Tongue (tissue), 2 donors: ENCODE measurements around the gene MGAT5B. TPM values are rescaled to one million over a fixed set of nuclear protein-coding genes. Genes with fewer than 3 reads are reported as not detected.

Source experiments
- DNase-seq: peaks from one replicate; pipeline ENCODE4 v3.0.0-alpha.2; 2015
- total RNA-seq: library from RNA; depleted of rRNA; stranded (reverse); fragments of >200 nt; gene quantifications from one replicate; pipeline ENCODE4 v1.2.3, GENCODE V29; 2014

The MGAT5B gene
- total RNA-seq, 1 donor from 2014 or later: not detected

GRCh38 chr17:76905836-76906235 lies 37.6 kb downstream of the MGAT5B start:
- DNase-seq: no peak

- no peak for DNase-seq
Measured at GRCh38 chr17:76906463-76906862, 38.3 kb downstream of the MGAT5B start.

GRCh38 chr17:76907352-76907751 lies 39.1 kb downstream of the MGAT5B start:
- DNase-seq: no peak

- DNase-seq: peak; percentile 84
Measured at GRCh38 chr17:76909971-76910760, 42.0 kb downstream of the MGAT5B start.

GRCh38 chr17:76911299-76912017 lies 43.3 kb downstream of the MGAT5B start:
- no peak for DNase-seq

GRCh38 chr17:76912421-76913164 lies 44.4 kb downstream of the MGAT5B start:
- DNase-seq: no peak

GRCh38 chr17:76914937-76915336 lies 46.7 kb downstream of the MGAT5B start:
- DNase-seq: no peak

- DNase-seq: no peak
Measured at GRCh38 chr17:76915840-76916510, 47.8 kb downstream of the MGAT5B start.

GRCh38 chr17:76917829-76918228 lies 49.6 kb downstream of the MGAT5B start:
- no peak for DNase-seq

- no peak for DNase-seq
Measured at GRCh38 chr17:76918811-76919210, 50.6 kb downstream of the MGAT5B start.

- no peak for DNase-seq
Measured at GRCh38 chr17:76920364-76921139, 52.3 kb downstream of the MGAT5B start.

- no peak for DNase-seq
Measured at GRCh38 chr17:76921340-76922036, 53.3 kb downstream of the MGAT5B start.

GRCh38 chr17:76922084-76922483 lies 53.9 kb downstream of the MGAT5B start:
- no peak for DNase-seq

GRCh38 chr17:76922967-76923366 lies 54.8 kb downstream of the MGAT5B start:
- DNase-seq: no peak

GRCh38 chr17:76923491-76923890 lies 55.3 kb downstream of the MGAT5B start:
- no peak for DNase-seq

GRCh38 chr17:76924345-76925342 lies 56.4 kb downstream of the MGAT5B start:
- DNase-seq: no peak

- no peak for DNase-seq
Measured at GRCh38 chr17:76925441-76925891, 57.3 kb downstream of the MGAT5B start.

GRCh38 chr17:76926237-76926866 lies 58.1 kb downstream of the MGAT5B start:
- DNase-seq: no peak

GRCh38 chr17:76927577-76927976 lies 59.4 kb downstream of the MGAT5B start:
- DNase-seq: no peak
